Suprapubic skin (tissue), 4 donors: ENCODE measurements around the gene OR8D1. TPM values are rescaled to one million over a fixed set of nuclear protein-coding genes. Genes with fewer than 3 reads are reported as not detected.

ENCODE experiments used
- DNase-seq, 2 donors: peaks; one replicate each; pipeline ENCODE4 v3.0.0-alpha.2; 2019; ENCODE audit warnings: low spot score in 2 of 2
- H3K27ac ChIP-seq: fragments of 200-600 bp; sonication (generic); one replicate; pipeline ENCODE4 v1.5.1; 2019
- H3K27me3 ChIP-seq: fragments of 200-600 bp; sonication (generic); one replicate; pipeline ENCODE4 v1.5.1; 2019
- H3K36me3 ChIP-seq: fragments of 200-600 bp; sonication (generic); one replicate; pipeline ENCODE4 v1.5.1; 2019
- H3K4me1 ChIP-seq: fragments of 200-600 bp; sonication (generic); one replicate; pipeline ENCODE4 v1.5.1; 2019
- H3K4me3 ChIP-seq: fragments of 200-600 bp; sonication (generic); one replicate; pipeline ENCODE4 v1.5.1; 2019; ENCODE audit warnings: mild to moderate bottlenecking
- H3K9me3 ChIP-seq: fragments of 200-600 bp; sonication (generic); one replicate; pipeline ENCODE4 v1.5.1; 2019
- CTCF ChIP-seq, 2 donors: fragments of 200-600 bp in 1 of 2; fragments of 450-650 bp in 1 of 2; sonication (generic) in 1 of 2; IDR thresholded peaks; one replicate each; pipeline ENCODE4 v1.5.1; 2016 to 2019; ENCODE audit warnings: antibody characterized with exemption in 2 of 2, mild to moderate bottlenecking in 1 of 2, moderate library complexity in 1 of 2
- EP300 ChIP-seq: sonication (generic); formaldehyde crosslinking; IDR thresholded peaks from one replicate; pipeline ENCODE4 v1.6.1; 2017; ENCODE audit warnings: antibody characterized with exemption
- POLR2A ChIP-seq, 2 donors: fragments of 450-650 bp; IDR thresholded peaks; one replicate each; pipeline ENCODE4 v1.6.1; 2017; ENCODE audit warnings: antibody characterized with exemption in 2 of 2, mild to moderate bottlenecking in 2 of 2, moderate library complexity in 2 of 2
- POLR2AphosphoS5 ChIP-seq, 3 donors: sonication (generic); formaldehyde crosslinking; IDR thresholded peaks; one replicate each; pipeline ENCODE4 v1.6.1; 2017; ENCODE audit warnings: antibody characterized with exemption in 3 of 3
- WGBS: methylation state at CpG from one replicate; pipeline ENCODE4 v1.1.5; 2018; 5-methylcytosine and 5-hydroxymethylcytosine counted together
- total RNA-seq, 4 donors: library from RNA; depleted of rRNA; stranded (reverse); fragments of >200 nt; gene quantifications; one replicate each; pipeline ENCODE4 v1.1.0, GENCODE V29; 2016

The OR8D1 gene
- total RNA-seq, 4 donors from 2014 or later = not detected

- Histone ChIP-seq H3K27me3 (no peaks in the 10 kb centered on the region), H3K27ac (no peak overlapping the region), H3K4me1 (no peaks in the 10 kb centered on the region), H3K9me3 (no peaks in the 10 kb centered on the region), H3K36me3 (no peaks in the 10 kb centered on the region), H3K4me3 (no peak overlapping the region)
- TF ChIP-seq POLR2A (IDR thresholded peaks at IDR 0.05) = no peak
- TF ChIP-seq CTCF (IDR thresholded peaks at IDR 0.05) = no peak
- no peak for TF ChIP-seq POLR2AphosphoS5 (IDR thresholded peaks at IDR 0.05)
- TF ChIP-seq EP300 = no peak
- DNase-seq = no peak
- WGBS = 81% methylated on average over 6 of the region's 6 CpGs
These were observed 25.8 kb upstream of the OR8D1 start for GRCh38 chr11:124339396-124340141.

- H3K27ac ChIP-seq = no peak overlapping the region
- H3K27me3 ChIP-seq = no peaks in the 10 kb centered on the region
- 75% methylated on average over 3 of the region's 3 CpGs for WGBS
These were observed 18.1 kb upstream of the OR8D1 start for GRCh38 chr11:124331873-124332272.

GRCh38 chr11:124329787-124330478, 16.2 kb upstream of the OR8D1 start:
- H3K9me3 ChIP-seq = no peaks in the 10 kb centered on the region
- no peaks in the 10 kb centered on the region for H3K36me3 ChIP-seq
- peak in 1 of 2 donors; percentile 0 for TF ChIP-seq CTCF (IDR thresholded peaks at IDR 0.05)
- TF ChIP-seq POLR2AphosphoS5 (IDR thresholded peaks at IDR 0.05) = no peak
- no peaks in the 10 kb centered on the region for H3K4me1 ChIP-seq
- no peak overlapping the region for H3K4me3 ChIP-seq
- no peak for DNase-seq
- no peaks in the 10 kb centered on the region for H3K27me3 ChIP-seq
- WGBS = 50% methylated on average over 2 of the region's 2 CpGs
- H3K27ac ChIP-seq = no peak overlapping the region

More at GRCh38 chr11:124331873-124332272, 18.1 kb upstream of the OR8D1 start:
- Histone ChIP-seq H3K4me3 (no peak overlapping the region), H3K4me1 (no peaks in the 10 kb centered on the region), H3K36me3 (no peaks in the 10 kb centered on the region), H3K9me3 (no peaks in the 10 kb centered on the region)
- no peak for DNase-seq
- TF ChIP-seq POLR2A (IDR thresholded peaks at IDR 0.05) = no peak
- TF ChIP-seq POLR2AphosphoS5 (IDR thresholded peaks at IDR 0.05) = no peak
- TF ChIP-seq CTCF (IDR thresholded peaks at IDR 0.05) = no peak
- no peak for TF ChIP-seq EP300

- H3K9me3 ChIP-seq = no peaks in the 10 kb centered on the region
- no peak overlapping the region for H3K4me3 ChIP-seq
- no peak for DNase-seq
- no peaks in the 10 kb centered on the region for H3K4me1 ChIP-seq
- H3K27ac ChIP-seq = no peak overlapping the region
- no peak for TF ChIP-seq POLR2AphosphoS5 (IDR thresholded peaks at IDR 0.05)
- no peak for TF ChIP-seq EP300
- no peak for TF ChIP-seq CTCF (IDR thresholded peaks at IDR 0.05)
- no peak for TF ChIP-seq POLR2A (IDR thresholded peaks at IDR 0.05)
- no peaks in the 10 kb centered on the region for H3K27me3 ChIP-seq
- no peaks in the 10 kb centered on the region for H3K36me3 ChIP-seq
- WGBS = 97% methylated on average over 1 of the region's 1 CpG
These were observed 14.0 kb upstream of the OR8D1 start for GRCh38 chr11:124327775-124328174.

- H3K4me1 ChIP-seq = no peaks in the 10 kb centered on the region
- H3K36me3 ChIP-seq = no peaks in the 10 kb centered on the region
- DNase-seq = no peak
- no peaks in the 10 kb centered on the region for H3K27me3 ChIP-seq
- WGBS = 77% methylated on average over 1 of the region's 1 CpG
- no peaks in the 10 kb centered on the region for H3K9me3 ChIP-seq
- no peak overlapping the region for H3K4me3 ChIP-seq
- TF ChIP-seq EP300 (no peak), CTCF (IDR thresholded peaks at IDR 0.05) (no peak), POLR2A (IDR thresholded peaks at IDR 0.05) (no peak), POLR2AphosphoS5 (IDR thresholded peaks at IDR 0.05) (no peak)
- H3K27ac ChIP-seq = no peak overlapping the region
These were observed 8.6 kb upstream of the OR8D1 start for GRCh38 chr11:124322356-124322755.
